ENCODE data around the gene WDR88.
"Not testable (repeated sequence)": the region's sequence is repeated elsewhere in the genome, so short reads cannot be mapped to it uniquely, and the experiment has no call there.

The WDR88 gene

GRCh38 chr19:33125929-33126388 is 6.0 kb upstream of the WDR88 start:
- peak; percentile 84 for TF ChIP-seq CTCF (IDR thresholded peaks at IDR 0.05; ENCODE audit: low read depth, low read length, missing control alignments)

GRCh38 chr19:33126712-33127111 is 5.2 kb upstream of the WDR88 start:
- not testable (repeated sequence) for DNase-seq (ENCODE audit: low read depth); H3K4me3 ChIP-seq (ENCODE audit: low read depth, low read length)

More at GRCh38 chr19:33125929-33126388, 6.0 kb upstream of the WDR88 start:
- no peak overlapping the region for H3K4me3 ChIP-seq (ENCODE audit: low read depth, low read length)
- peak; percentile 25 for DNase-seq (ENCODE audit: low read depth)

GRCh38 chr19:33129901-33130300 is 2.0 kb upstream of the WDR88 start:
- no peak for TF ChIP-seq CTCF (IDR thresholded peaks at IDR 0.05; ENCODE audit: low read depth, low read length, missing control alignments)
- no peak overlapping the region for H3K4me3 ChIP-seq (ENCODE audit: low read depth, low read length)
- no peak for DNase-seq (ENCODE audit: low read depth)

GRCh38 chr19:33130433-33130832 is 1.5 kb upstream of the WDR88 start:
- no peak overlapping the region for H3K4me3 ChIP-seq (ENCODE audit: low read depth, low read length)
- no peak for TF ChIP-seq CTCF (IDR thresholded peaks at IDR 0.05; ENCODE audit: low read depth, low read length, missing control alignments)
- DNase-seq (ENCODE audit: low read depth): no peak

GRCh38 chr19:33132425-33132824 is 511 bp downstream of the WDR88 start:
- H3K4me3 ChIP-seq (ENCODE audit: low read depth, low read length): no peak overlapping the region
- no peak for DNase-seq (ENCODE audit: low read depth)
- peak; percentile 22 for TF ChIP-seq CTCF (IDR thresholded peaks at IDR 0.05; ENCODE audit: low read depth, low read length, missing control alignments)

GRCh38 chr19:33133438-33134031 is 1.6 kb downstream of the WDR88 start:
- TF ChIP-seq CTCF (IDR thresholded peaks at IDR 0.05; ENCODE audit: low read depth, low read length, missing control alignments): no peak
- no peak for DNase-seq (ENCODE audit: low read depth)
- no peak overlapping the region for H3K4me3 ChIP-seq (ENCODE audit: low read depth, low read length)

GRCh38 chr19:33134571-33135041 is 2.7 kb downstream of the WDR88 start:
- no peak for DNase-seq (ENCODE audit: low read depth)
- H3K4me3 ChIP-seq (ENCODE audit: low read depth, low read length): peak overlapping the region; percentile 25
- TF ChIP-seq CTCF (IDR thresholded peaks at IDR 0.05; ENCODE audit: low read depth, low read length, missing control alignments): peak; percentile 8

All from GM12864 (cell line).